ENCODE measurements around the gene KRCC1. TPM values are rescaled to one million over a fixed set of nuclear protein-coding genes. Genes with fewer than 3 reads are reported as not detected.

KRCC1 gene
- total and polyA plus RNA-seq, 9 of the 15 experiments (the other 6 are each of a cell fraction or from before 2014, with no cell fraction given): 1.9 to 6.0 (median 2.2) TPM

DNA sequence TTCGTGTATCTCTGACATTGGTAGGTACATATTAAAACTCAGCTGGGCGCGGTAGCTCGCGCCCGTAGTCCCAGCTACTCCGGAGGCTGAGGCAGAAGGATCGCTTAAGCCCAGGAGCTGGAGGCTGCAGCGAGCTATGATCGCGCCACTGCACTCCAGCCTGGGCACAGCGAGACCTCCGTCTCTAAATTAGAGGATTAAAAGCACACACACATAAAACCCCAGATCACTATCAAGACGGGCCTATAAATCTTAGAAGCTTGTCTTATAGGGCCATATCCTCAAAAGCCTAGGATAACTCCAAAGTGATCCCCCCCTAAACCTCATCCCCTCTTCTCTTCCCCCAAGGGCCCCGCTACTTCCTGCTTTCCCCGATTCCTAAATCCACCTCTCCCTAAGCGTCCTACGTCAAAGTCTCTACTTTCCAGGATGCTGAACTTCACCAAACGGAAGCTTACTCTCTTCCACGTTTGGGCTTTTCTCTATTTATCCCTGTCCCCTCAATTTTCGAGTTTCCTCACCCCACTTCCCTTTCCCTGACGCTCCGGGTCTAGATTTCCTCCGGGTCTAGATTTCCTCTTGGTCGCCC is 707 bp downstream of the KRCC1 start (continued):
- TF ChIP-seq SNRNP70 (optimal IDR thresholded peaks at IDR 0.05; ENCODE audit: low read depth, low read length): no peak
- TF ChIP-seq MCM7 (IDR thresholded peaks at IDR 0.05): no peak
- TF ChIP-seq, protein P1, sequence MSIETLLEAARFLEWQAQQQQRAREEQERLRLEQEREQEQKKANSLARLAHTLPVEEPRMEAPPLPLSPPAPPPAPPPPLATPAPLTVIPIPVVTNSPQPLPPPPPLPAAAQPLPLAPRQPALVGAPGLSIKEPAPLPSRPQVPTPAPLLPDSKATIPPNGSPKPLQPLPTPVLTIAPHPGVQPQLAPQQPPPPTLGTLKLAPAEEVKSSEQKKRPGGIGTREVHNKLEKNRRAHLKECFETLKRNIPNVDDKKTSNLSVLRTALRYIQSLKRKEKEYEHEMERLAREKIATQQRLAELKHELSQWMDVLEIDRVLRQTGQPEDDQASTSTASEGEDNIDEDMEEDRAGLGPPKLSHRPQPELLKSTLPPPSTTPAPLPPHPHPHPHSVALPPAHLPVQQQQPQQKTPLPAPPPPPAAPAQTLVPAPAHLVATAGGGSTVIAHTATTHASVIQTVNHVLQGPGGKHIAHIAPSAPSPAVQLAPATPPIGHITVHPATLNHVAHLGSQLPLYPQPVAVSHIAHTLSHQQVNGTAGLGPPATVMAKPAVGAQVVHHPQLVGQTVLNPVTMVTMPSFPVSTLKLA (conservative IDR thresholded peaks at IDR 0.05): no peak
- no peak for TF ChIP-seq SMARCE1 (IDR thresholded peaks at IDR 0.05)
- TF ChIP-seq MAZ (CRISPR knock-in tag; conservative IDR thresholded peaks at IDR 0.05 in 1 of 2, IDR thresholded peaks at IDR 0.05 in 1 of 2): 0 out of 4 replicates have a peak, but pooled peaks of 1 of the 2 experiments have one; percentile 24
- TF ChIP-seq, protein P2, sequence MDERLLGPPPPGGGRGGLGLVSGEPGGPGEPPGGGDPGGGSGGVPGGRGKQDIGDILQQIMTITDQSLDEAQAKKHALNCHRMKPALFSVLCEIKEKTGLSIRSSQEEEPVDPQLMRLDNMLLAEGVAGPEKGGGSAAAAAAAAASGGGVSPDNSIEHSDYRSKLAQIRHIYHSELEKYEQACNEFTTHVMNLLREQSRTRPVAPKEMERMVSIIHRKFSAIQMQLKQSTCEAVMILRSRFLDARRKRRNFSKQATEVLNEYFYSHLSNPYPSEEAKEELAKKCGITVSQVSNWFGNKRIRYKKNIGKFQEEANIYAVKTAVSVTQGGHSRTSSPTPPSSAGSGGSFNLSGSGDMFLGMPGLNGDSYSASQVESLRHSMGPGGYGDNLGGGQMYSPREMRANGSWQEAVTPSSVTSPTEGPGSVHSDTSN (CRISPR knock-in tag; IDR thresholded peaks at IDR 0.05; ENCODE audit: low read depth): no peak
- TF ChIP-seq, protein P2 (tag; conservative IDR thresholded peaks at IDR 0.05; ENCODE audit: low read depth): 0 out of 2 replicates have a peak, but pooled peaks have one; percentile 29
- no peak for TF ChIP-seq STAG1 (CRISPR knock-in tag; IDR thresholded peaks at IDR 0.05; ENCODE audit: borderline replicate concordance)
- 0 out of 2 replicates have a peak, but pooled peaks have one; percentile 26 for TF ChIP-seq ELF4 (CRISPR knock-in tag; IDR thresholded peaks at IDR 0.05)
- no peak for TF ChIP-seq MCM3 (IDR thresholded peaks at IDR 0.05)
- no peak for TF ChIP-seq SMARCA5 (IDR thresholded peaks at IDR 0.05)
- TF ChIP-seq NFE2 (IDR thresholded peaks at IDR 0.05; ENCODE audit: low read depth): no peak
- no peak for TF ChIP-seq XRCC3 (IDR thresholded peaks at IDR 0.05)
- TF ChIP-seq OTX1 (CRISPR knock-in tag; IDR thresholded peaks at IDR 0.05): 0 out of 2 replicates have a peak, but pooled peaks have one; percentile 67
- no peak for TF ChIP-seq ZNF707 (CRISPR knock-in tag; conservative IDR thresholded peaks at IDR 0.05)
- TF ChIP-seq, protein P3, sequence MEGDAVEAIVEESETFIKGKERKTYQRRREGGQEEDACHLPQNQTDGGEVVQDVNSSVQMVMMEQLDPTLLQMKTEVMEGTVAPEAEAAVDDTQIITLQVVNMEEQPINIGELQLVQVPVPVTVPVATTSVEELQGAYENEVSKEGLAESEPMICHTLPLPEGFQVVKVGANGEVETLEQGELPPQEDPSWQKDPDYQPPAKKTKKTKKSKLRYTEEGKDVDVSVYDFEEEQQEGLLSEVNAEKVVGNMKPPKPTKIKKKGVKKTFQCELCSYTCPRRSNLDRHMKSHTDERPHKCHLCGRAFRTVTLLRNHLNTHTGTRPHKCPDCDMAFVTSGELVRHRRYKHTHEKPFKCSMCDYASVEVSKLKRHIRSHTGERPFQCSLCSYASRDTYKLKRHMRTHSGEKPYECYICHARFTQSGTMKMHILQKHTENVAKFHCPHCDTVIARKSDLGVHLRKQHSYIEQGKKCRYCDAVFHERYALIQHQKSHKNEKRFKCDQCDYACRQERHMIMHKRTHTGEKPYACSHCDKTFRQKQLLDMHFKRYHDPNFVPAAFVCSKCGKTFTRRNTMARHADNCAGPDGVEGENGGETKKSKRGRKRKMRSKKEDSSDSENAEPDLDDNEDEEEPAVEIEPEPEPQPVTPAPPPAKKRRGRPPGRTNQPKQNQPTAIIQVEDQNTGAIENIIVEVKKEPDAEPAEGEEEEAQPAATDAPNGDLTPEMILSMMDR (IDR thresholded peaks at IDR 0.05 in 2 of 3, conservative IDR thresholded peaks at IDR 0.05 in 1 of 3; ENCODE audit: insufficient read depth in 2 of 3, low read depth in 1 of 3, low read length in 3 of 3): no peak
- TF ChIP-seq CAMTA2 (CRISPR knock-in tag; conservative IDR thresholded peaks at IDR 0.05): no peak
- TF ChIP-seq MAFG (tag; conservative IDR thresholded peaks at IDR 0.05): no peak
- TF ChIP-seq, protein P4, sequence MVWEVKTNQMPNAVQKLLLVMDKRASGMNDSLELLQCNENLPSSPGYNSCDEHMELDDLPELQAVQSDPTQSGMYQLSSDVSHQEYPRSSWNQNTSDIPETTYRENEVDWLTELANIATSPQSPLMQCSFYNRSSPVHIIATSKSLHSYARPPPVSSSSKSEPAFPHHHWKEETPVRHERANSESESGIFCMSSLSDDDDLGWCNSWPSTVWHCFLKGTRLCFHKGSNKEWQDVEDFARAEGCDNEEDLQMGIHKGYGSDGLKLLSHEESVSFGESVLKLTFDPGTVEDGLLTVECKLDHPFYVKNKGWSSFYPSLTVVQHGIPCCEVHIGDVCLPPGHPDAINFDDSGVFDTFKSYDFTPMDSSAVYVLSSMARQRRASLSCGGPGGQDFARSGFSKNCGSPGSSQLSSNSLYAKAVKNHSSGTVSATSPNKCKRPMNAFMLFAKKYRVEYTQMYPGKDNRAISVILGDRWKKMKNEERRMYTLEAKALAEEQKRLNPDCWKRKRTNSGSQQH (CRISPR knock-in tag; IDR thresholded peaks at IDR 0.05): peak; percentile 64; the same call in 1 of the 2 replicates
- no peak for TF ChIP-seq SLC30A9 (CRISPR knock-in tag; IDR thresholded peaks at IDR 0.05)
- TF ChIP-seq SMAD3 (CRISPR knock-in tag; conservative IDR thresholded peaks at IDR 0.05): no peak
- TF ChIP-seq FOXA3 (CRISPR knock-in tag; conservative IDR thresholded peaks at IDR 0.05 in 1 of 2, IDR thresholded peaks at IDR 0.05 in 1 of 2): no peak
- TF ChIP-seq NR3C1 (CRISPR knock-in tag; IDR thresholded peaks at IDR 0.05): no peak
